HG02610 (cell line): ENCODE results near the gene KIAA1549.
"Not testable (repeated sequence)": the region's sequence is repeated elsewhere in the genome, so short reads cannot be mapped to it uniquely, and the experiment has no call there.

Source experiments
- ATAC-seq: cut with Tn5 transposase; IDR thresholded peaks from one replicate; pipeline ENCODE4 v1.9.1; 2021; ENCODE audit warnings: mild to moderate bottlenecking, moderate library complexity; ENCODE audit not compliant: unreplicated experiment

Gene KIAA1549

DNA sequence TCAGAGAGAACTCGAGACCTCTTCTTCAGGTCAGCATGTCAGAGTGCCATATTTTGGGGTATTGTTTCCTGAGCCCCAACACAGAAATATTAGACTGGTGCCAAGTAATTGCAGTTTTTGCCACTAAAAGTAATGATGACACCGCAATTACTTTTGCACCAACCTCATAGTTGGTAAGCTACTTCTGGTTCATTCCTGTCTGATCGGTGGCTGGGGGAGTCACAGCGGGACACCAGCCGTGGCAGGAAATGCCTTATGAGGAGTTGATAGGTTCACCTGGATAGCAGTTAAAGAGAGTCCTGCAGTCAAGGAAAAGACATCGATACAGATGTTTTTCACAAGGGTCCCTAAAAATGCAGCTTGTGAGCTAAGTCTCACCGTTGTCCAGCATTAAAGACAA is 159.3 kb downstream of the KIAA1549 start:
- no peak for ATAC-seq

DNA sequence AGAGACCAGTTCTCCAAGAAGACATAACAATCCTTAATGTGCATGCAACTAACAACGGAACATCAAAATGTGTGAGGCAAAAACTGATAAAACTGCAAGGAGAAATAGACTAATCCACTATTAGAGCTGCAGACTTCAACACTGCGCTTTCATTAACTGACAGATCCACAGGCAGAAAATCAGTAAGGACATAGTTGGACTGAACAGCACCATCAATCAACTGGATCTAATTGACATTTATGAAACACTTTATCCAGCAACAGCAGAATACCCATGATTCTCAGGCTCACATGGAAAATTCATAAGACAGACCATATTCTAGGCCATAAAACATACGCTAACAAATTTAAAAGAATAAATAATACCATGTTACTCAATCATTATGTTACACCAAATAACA is 161.6 kb downstream of the KIAA1549 start:
- ATAC-seq: no peak

- peak; percentile 55 for ATAC-seq
Observed at GRCh38 chr7:138816650-138817049, 164.5 kb downstream of the KIAA1549 start.

DNA sequence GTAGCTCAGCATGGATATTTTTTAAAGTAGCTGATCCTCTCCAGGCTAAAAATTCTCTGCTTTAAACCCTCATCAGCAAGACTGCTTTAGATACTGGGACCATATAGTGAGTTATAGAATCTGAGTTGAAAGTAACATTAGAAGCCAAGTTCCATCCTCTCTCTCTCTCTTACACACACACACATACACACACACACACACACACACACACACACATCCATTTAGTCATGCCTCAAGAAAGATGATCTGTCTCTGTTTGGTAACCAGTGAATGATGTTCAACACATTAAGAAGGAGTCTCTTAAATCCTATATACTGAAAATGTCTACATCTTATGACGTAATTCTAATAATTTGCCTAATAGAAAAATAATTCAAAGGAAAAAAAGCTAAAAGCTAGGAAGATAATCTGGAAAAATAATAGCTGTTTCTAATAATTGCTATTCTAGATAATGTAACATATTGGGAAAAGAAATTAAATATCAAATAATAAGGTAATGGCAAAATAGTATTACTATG is 166.3 kb downstream of the KIAA1549 start:
- ATAC-seq: no peak

DNA sequence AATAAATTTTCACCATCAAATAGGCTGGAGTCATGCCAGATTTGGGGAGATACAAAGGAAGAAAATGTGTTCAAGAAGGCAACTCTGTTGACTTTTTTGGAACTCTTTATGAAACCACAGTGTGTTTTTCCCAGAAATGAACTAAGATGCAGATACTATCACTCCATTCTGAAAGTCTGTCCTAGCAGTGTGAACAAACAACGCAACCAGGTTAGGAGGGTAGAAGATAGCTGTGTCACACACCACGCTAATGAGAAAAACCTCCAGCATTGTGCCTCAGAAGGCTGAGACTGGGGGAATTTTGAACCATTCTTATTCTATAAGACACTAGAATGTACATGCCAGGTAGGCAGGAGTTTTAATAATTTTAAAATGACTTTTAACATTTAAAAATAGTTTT is 167.2 kb downstream of the KIAA1549 start:
- no peak for ATAC-seq

DNA sequence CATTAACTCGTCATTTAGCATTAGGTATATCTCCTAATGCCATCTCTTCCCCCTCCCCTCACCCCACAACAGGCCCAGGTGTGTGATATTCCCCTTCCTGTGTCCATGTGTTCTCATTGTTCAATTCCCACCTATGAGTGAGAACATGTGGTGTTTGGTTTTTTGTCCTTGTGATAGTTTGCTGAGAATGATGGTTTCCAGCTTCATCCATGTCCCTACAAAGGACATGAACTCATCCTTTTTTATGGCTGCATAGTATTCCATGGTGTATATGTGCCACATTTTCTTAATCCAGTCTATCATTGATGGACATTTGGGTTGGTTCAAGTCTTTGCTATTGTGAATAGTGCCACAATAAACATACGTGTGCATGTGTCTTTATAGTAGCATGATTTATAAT is 169.9 kb downstream of the KIAA1549 start:
- ATAC-seq: not testable (repeated sequence)

- ATAC-seq: no peak
Observed at GRCh38 chr7:138809346-138809745, 171.8 kb downstream of the KIAA1549 start.

DNA sequence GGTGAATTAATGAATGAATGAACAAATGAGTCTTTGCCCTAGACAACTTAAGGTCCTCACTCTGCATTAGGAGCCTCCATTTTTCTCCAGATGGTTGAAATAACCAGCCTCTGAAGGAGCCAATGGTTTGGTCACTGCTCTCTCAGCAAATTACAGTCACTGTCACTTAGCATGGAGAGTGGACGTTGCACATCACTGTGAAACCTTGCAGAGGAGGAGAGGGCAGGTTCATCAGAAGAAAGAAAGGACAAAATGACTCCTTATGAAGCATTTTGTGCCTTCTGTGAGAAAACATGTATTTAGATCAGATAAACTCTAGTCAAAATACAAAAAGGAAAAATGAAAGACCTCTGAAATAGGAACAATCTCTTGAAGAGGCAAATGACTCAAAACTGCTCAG is 176.6 kb downstream of the KIAA1549 start:
- ATAC-seq: no peak

GRCh38 chr7:138802706-138803105 is 178.5 kb downstream of the KIAA1549 start:
- no peak for ATAC-seq

DNA sequence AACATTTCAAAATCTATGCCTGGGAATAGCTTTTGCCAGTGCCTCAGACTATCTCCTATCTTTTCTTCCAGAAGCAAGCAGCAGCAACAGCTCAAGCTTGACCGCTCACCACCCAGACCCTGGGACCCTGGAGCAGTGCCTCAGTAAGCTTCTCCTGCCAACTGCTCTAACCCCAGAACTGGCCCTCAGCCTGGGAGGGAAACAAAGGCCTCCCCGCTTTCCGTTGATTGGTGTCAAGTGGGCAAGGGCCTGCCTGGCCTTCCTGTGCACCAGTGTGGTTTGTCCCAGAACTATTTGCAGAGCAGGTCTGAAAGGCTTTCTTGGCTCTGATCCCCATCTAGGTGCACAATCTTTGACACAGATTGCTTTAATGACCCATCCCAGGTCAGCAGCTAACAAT is 179.9 kb downstream of the KIAA1549 start:
- ATAC-seq: no peak

GRCh38 chr7:138799336-138800000 is 181.7 kb downstream of the KIAA1549 start:
- no peak for ATAC-seq

GRCh38 chr7:138798836-138799235 is 182.4 kb downstream of the KIAA1549 start:
- no peak for ATAC-seq

- no peak for ATAC-seq
Observed at GRCh38 chr7:138797715-138798320, 183.4 kb downstream of the KIAA1549 start, which contains the start of the genes ATP6V0A4 and TMEM213. Gene ATP6V0A4 (minus strand): TSS chr7:138798196. CDS start chr7:138771247, 26,949 bp downstream. Gene TMEM213 (plus strand): TSS chr7:138797994. CDS start chr7:138798105, 111 bp downstream.

DNA sequence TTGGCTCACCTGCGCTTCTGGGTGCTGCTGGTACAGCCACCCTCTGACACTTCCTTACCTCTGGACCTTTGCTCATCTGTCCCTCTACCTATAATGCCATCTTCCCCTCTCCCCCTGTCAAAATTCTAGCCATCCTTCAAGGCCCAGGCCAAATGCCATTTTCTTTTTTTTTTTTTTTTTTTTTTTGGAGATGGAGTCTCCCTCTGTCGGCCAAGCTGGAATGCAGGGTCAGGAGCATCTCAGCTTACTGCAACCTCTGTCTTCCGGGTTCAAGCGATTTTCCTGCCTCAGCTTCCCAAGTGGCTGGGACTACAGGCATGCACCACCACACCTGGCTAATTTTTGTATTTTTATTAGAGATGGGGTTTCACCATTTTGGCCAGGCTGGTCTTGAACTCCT is 184.1 kb downstream of the KIAA1549 start:
- ATAC-seq: not testable (repeated sequence)

DNA sequence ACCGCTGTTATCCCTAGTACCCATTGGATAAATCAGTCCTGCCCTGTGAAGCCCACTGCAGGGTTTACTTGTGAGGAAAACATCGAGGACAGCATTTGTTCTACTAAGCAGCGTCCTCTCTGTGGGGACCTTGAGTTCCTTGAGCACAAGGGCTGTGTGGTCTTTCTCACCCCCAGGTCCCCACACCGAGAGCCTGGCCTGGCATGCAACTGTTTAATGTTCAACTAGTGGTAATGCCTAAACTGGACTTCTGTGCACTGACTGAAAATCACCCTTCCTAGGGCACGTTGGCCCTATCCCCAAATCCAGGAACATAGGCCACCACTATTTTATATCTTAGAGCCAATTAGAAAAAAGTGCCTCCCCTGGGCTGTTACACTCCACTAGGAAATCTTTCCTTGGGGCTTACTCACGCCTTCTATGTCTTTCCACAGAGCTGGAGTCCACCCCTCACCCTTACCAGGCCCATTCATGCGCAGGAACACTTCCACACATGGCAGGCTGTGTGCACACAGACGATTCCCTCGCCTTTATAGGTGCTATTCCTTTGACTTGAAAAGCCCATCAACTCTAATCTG is 185.1 kb downstream of the KIAA1549 start:
- ATAC-seq: no peak

DNA sequence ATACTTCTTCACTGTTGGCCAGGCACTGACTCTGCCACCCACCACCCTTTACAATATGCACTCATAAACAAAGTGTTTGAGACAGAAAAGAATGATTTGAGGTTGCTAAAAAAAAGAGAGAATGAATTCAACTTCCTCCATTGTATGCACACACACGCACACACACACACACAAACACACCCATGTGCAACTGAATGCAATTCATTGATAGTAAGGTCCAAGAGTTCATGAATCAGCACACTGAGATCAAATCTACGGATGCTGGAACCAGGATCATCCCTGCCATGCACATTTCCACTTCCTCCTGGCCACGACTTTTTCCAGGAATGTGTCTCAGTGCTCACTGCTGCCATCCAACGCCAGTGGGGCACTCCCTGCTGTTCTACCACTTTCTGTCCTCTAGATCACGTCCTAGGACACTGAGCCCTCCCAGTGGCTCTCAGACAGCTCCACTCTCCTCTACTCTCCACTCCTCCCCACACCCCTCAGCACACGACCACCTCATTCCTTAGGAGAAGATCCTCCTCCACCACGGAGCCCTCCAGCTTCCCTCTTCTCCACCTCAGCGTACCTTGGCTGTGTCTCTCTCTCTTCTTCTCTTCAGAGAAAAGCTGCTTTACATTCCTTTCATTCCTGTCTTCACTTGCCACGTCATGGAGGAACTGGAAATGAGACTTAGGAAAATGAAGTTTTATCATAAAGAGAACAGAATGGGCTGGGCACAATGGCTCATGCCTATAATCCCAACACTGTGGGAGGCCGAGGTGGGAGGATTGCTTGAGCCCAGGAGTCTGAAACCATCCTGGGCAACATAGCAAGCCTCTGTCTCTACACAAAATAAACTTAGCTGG is 195.4 kb downstream of the KIAA1549 start:
- ATAC-seq: no peak

- no peak for ATAC-seq
Observed at GRCh38 chr7:138784692-138785091, 196.5 kb downstream of the KIAA1549 start.
